NCI-H345 (cell line): ENCODE measurements around the gene USP35.
"Not testable (repeated sequence)": the region's sequence is repeated elsewhere in the genome, so short reads cannot be mapped to it uniquely, and the experiment has no call there.

Experiments
- DNase-seq: peaks from one replicate; lab custom pipeline; 2025; lab: John Stamatoyannopoulos, UW

USP35 gene

DNA sequence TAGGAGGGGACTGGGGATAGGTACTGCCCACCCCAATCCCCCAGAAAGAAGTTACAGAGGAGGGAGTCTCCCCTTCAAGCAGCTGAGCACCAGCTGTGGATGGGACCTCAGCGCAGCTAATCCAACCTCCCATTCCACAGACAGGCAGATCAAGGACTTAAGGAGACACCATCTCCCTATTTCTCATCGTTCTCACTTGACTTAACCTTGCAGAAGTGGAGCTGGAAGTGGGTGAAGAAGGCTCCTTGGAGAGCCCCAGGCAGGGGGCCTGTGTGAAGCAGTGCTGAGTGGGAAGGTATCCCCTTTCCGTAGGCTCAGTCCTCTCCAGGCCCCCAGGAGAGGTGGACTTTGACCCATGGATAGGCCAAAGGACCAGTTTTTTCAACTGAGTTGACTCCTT, 27.3 kb downstream of the USP35 start:
- no peak for DNase-seq

DNA sequence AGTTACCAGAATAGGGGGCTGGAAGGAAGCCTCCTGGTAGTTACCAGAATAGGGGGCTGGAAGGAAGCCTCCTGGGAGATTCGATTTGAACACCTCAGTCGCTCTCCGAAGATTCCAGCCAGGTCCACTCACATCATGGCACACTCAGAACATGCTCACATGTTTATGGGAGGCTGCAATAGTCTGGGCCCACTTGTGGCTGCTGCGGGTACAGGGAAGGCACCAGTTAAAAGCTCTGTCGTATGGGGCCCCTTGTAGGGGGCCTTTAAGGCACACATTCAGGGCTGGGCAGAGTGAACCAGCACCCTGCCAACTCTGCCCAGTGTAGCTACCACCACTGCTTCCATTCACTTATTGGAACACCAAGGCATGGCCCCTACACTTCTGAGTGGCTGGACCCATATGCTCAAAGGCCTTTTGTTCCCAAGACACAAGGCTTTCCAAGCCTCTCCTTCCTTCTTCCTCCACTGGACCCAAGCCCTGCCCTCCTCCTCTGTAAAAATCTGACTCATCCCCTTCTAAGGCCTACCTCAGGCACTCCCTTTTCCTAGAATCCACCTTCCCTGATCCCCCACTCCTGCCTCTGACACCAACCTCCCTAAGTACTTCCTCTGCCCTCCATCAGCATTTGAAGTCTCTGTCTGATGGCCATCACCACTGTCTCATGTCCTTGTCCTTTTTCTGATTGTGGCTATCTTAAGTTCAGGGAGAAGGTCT, 28.0 kb downstream of the USP35 start:
- no peak for DNase-seq

DNA sequence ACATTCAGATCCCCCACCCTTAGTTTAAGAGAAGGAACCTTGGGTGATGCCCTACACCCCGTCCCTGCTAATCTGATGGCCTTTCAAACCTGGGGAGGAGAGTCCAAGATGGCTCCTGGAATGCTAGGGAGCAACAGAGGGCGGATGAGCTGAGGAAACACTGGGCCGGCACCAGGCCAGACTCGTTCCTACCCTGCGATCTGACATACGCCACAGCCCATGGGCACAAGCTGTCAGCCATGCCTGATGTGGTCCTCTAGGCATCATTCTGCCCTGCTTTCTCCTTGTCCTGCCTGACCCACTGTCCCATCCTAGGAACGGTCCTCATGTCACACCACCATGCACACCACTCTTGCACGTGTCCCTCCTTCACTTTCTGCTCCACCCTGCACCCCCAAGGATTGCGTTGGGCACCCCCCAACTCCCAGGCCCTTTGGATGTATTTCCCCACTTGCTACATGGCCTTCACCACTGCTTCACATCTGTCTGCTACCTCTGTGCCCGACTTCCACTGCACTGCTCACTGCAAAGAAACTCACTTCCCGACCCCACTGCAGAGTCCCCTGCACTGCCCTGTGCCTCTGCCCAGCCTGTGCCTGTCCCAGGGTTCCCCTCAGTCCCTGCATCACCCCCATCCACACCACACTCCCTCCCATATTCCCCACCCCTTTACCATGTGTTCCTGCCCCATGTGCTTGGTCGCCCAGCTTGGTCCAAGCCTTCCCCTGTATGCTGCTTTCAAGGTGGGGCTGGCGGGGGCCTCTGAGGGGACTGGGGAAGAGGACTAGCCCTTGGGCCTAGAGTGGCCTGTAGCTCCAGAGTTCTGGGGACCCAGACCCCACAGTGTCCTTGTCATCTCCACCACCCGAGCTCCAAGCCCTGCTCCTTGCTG, 29.2 kb downstream of the USP35 start:
- DNase-seq = no peak

DNA sequence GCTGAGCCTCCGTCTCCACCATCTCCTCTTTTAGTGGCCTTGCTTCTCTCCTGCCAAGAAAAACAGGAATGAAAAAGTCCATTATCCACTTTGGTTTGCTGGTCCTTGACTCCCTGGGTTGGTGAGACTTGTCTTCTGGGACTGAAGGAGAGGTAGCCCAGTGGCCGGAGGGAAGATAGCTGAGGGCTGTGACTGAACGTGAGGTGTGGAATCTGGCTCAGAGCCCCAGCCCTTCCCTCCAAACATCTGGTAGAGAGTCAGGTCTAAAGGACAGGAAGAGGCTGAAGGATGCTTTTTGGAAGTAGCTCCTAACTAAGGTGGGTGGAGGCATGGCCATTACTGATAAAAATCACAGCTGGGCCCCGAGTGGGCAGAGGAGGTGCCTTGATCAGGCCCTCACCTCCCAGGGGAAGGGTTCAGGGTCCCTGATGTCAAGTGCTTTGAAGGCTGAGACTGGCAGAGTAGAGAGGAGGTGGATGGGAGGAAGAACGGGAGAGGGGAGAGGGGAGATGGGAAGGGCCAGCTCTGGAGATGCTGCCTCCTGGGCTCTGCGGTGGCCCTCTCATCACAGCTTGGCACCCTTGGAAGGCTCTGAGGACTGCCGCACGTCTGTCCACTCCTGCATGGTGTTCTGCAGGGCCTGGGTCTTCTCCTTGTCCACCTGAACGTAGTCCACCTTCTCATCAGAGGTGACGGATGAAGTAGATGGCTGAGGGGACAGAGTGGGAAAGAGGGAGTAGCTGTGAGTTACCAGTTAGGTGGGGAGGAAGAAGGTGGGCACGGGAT, 30.2 kb downstream of the USP35 start:
- DNase-seq = no peak

DNA sequence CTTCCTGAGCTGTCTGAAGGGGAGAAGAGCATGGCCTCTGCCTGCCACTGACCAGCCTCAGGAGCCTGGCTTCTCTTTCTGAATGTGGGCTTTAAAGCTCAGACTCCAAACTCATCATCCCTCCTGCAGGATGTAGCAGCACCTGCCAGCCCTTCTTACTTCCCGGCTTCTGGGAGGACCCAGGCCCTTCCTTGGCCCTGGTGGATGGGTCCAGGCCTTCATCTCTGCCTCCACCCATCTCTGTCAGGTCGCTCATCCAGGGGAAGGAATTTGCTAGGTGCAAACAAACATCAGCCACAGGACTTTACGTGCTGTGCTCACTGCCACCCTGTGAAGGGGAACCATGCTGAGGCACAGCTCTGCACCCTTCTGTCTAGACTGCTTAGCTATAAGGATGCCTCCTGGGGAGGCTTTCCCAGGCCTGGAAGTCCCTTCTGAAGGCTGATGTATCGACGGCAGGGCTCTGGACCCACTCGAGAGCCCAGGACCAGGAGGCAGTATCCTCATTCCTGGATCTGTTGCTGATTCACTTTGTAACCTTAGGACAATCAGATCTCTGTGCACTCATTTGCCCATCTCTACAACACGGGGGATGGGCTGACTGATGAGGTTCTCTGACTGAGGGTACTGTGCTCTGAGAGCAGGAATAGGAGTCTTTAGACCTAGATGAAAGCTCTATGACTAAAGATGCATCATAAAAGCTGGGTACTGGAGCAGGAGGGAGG, 30.9 kb downstream of the USP35 start:
- DNase-seq = no peak

DNA sequence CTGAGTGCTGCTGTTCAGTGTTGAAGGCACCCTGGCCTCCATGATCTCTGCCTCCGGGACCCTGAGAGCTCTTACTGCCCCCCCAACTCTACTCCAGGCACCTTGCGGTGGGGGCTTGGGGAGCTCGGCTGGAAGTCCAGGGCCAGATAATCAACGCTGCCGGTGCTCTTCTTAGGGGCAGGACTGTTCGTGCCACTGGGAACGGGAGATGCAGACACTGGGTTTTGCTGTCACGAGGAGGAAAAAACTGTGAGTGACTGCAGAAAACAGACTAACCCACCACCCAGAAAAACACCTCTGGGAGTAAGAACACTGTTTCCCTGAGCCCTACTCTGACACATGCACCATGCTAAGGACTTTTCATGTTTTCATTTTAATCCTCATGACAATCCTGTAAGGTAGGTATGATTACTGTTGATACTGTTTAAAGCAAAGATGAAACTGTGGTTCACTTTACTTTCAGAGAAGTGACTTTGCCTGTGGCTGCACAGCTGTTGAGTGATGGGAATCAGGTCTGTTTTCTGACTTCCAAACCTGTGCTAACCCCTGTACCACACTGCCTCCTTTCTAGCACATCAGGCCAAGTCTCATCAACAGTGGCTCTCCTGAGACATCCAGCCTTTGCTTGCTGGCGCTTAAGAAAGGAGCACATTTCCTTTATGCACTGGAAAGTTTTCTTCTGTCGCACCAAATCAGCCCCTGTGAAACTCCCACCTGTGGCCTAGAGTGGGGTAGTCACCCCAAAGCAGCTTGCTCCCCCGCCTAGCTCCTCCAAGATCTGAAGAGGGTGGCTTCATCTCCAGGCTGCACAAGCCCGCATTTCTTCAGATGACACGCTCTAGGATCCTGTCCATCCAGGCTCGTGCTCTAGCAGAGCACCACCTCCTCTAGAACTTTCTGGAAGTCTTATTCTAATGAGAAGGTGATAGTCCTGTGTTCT, 31.8 kb downstream of the USP35 start:
- DNase-seq = no peak

DNA sequence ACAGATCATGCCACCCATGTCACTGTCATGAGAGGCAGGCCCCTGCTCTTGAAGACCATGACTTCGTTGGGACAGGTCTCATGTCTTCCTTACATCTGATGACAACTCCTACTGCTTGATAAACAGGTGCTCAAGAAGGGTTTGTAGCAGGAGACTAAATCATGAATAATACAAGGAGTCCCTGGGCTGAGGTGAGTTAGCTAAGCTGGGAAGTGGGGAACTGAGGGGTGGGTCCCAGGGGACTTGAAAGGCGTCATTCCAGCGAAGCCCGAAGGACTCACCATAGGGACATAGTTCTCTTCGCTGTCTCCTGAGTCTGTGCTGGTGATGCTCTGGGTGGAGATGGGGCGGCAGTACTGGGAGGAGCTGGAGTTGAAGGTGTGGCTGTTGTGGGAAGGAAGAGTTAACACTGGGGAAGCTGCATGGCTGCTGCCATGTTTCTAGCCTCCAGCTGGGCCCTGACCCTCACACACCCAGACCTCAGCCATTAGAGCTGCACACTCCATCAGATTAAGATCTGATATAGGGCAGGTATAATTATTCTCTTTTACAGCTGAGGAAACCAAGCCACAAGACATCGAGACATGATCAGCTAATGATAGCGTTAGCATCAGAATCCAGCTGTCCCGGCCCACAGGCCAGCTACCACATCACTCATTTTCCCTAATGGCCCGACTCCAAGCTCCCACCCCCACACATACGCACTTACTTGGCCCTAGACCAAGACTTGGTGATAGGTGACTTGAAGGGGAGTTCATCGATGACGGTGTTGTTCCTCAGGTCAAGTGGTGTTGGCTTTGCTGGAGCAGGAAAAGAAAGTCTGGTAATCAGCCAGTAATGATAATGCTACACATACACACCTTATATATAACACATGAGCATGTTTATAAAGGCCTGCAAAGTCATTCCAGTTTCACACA, 32.9 kb downstream of the USP35 start:
- no peak for DNase-seq

DNA sequence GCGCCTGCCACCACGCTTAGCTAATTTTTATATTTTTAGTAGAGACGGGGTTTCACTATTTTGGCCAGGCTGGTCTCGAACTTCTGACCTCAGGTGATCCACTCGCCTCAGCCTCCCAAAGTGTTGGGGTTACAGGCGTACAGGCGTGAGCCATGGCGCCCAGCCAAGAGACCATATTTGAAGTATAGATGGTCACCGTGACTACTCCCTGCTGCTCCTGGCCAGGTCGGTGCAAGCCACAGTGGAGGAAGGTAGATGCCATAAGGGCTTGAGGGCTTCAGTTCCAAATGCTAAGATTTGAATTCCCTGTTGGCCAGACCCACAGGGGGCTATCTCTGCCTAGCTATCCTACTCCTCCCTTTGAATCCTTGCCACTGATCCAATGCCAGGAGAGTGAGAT, 34.0 kb downstream of the USP35 start:
- DNase-seq = not testable (repeated sequence)

DNA sequence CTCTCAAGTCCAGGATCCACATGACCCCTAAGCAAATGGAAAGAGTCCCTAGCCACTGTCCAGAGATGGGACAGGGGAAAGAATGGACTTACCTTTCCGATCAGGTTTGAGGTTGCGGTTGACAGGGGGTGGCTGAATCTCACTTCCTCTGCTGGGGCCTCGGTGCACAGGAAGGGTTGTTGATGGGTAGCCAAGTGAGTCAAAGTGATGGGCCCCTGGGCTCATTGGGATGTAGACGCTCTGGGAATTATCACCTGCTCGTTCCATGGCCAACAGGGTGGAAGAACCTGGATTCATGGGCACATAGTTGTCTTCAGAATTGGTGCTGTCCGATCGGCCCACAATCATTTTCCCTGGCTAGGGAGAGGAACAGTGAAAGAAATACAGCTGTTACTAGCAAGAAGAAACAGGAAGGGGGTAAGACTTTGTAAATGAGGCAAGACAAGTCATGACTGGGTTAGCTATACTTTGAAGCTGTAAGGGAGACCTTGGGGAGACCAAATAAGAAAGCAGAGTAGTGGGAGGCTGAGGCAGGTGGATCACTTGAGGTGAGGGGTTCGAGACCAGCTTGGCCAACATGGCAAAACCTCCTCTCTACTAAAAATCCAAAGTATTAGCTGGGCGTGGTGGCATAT, 34.7 kb downstream of the USP35 start:
- DNase-seq = no peak

DNA sequence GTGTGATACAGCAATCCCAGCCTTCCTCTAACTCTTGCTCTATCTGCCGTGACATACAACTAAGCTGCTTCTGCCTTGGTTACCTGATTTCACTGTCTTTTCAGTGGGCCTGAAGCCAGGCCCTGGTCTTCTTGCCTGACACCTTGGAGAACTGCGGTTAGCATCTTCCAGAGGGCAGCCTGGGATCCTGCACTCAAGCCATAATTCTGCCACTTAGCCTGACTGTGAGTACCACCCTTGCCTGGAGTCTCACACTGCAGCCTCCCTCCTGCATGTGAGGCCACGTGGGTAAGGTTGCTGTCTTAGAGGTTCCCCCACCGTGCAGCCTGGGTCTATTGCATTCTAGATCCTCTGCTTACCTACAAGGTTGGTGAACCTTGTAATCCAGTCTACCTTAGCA, 35.8 kb downstream of the USP35 start:
- DNase-seq = no peak

DNA sequence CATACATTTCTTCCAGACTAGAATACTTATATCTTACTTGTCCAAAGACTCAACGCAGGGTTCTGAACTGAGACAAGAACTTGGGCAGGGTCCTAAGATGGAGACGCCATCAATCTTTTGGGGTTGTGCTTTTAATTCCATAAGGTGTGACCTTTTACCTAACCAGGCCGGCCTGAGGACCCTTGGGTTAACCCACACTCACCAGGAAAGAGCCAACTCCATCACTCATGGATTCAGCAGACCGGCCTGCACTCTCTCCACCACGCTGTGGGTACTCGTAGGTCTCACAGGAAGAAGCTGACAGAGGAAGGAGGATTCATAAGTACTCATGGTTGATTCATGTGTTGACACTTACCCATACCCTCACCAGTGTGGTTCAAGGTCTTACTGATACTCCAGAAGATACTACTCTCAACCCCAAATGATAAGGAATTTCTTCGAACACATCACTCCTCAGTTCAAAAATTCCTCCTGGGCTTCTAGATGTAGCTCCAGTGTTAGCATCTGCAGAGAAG, 36.2 kb downstream of the USP35 start:
- DNase-seq = no peak

DNA sequence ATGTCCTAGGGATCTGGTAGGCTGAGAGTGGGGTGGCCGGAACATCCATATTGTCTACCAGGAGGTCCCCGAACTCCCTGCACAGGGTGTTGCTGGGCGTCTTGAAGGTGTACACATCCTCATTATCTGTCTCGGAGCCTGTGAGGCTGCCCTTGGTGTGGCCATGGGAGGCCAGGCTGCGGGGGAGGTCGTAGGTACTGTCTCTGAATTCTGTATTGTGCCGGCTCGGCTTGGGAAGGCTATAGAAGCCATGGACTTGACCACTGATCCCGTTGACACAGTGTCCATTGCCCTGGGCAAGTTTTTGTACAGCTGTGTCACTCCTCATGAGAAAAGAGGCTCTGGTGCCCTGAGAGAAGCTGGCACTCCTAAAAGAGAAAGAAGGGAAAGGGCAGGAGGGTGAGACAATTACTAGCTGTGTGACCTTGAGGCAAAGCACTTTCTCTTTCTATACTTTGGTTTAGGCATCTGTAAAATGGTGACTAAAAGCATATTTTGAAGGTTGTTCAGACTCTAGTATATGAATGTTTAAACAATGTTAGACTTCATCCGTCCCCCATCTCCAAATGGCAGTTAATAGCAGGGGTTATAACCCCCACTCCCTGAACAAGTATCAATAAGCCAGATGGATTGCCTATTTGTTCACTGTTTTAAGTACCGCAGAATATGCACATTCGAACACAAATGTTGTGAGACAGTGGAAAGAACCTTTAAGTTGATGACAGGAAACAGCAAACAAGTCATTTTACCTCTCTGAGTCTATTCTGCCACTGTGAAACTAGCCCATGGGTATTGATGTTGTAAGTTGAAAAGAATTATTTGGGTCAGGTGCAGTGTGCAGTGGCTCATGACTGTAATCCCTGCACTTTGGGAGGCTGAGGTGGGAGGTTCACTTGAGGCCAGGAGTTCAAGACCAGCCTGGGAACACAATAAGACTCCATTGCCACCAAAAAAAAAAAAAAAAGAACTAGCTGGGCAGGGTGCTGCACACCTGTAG, 38.3 kb downstream of the USP35 start:
- no peak for DNase-seq

DNA sequence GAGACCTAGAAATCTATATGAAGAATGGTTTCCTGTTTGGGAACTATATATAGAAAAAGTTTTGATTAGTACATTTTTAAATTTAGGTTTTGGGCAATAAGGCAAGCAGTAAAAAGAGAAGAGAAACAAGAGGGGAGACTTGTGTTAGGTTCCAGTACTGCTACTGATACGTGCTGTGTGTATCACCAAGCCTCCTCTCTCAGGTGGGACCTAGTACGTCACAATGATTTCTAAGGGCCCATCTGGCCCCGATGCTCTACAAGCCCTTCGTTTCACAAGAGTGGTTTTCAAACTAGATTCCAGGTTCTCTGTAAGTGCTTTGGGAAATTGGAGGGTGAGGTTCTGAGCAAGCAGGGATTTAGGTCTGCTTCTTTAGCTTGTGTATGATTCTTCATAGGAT, 39.2 kb downstream of the USP35 start:
- DNase-seq = no peak

DNA sequence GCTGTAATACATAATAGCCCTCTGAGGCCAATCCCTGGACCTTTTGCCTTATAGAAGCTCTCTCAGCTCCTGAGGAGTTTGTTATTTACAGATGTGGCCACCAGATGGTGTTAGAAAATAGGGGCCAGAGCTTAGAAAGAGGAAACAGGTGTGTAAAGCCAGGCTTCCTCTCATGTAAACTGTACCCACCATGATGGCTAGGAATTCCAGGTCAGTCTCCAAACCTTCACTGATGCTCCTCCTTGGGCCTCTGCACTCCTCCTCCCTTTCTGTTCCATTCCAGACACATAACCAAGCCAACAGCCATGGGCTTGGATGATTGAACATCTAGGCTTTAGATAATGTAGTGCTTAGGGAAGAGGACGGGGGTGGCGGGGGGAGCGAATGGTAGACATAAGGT, 39.7 kb downstream of the USP35 start:
- peak; percentile 72 for DNase-seq

DNA sequence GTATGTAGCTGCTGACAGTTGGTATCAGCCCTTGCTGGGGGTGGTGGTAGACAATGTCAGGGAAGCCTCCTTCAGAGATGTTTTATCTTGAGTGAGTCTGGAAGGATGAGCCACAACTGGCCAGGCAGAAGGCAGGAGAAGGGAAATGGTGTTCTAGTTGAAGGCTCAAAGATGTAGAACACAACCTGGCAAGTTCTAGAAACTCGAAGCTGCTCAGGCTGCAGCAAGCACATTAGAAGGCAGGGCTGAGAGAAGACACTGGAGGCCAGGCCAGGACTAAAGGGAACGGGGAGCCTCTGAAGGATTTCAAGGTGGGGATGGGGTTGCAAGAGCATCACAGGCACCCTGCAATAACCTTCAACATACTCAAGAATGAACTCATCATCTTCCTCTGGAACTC, 40.4 kb downstream of the USP35 start:
- DNase-seq = no peak

DNA sequence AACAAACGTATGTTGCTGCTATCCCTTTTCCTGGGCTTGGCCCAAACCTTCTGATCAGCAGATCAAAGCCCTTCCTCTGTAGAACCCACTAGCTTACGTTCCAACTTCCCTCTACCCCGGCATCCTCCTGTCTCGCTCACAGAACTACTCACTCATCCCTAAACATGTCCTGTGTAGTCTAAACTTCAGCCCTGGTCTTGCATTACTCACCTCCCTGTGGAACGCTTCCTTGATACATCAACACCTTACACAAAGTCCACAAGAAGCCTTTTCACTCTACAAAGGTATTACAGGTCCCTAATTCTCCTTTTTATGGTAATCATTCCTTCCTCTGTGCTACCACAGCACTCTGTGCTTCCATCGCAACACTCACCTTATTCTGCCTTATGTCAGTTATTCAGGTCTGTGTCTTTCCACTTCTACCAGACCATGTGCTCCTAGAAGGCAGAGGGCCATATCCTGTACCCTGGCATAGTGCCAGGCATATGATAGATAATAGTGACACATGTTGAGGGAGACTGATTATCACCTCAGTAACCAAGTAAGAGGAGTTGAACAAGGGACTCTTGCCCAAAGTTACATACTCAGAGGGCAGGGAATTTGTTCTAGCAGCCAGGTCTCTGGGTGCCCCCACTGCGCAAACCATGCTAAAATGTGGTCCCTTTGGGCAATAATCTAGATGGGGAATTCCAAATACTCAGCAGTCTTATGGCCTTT, 41.6 kb downstream of the USP35 start:
- DNase-seq = peak; percentile 18

DNA sequence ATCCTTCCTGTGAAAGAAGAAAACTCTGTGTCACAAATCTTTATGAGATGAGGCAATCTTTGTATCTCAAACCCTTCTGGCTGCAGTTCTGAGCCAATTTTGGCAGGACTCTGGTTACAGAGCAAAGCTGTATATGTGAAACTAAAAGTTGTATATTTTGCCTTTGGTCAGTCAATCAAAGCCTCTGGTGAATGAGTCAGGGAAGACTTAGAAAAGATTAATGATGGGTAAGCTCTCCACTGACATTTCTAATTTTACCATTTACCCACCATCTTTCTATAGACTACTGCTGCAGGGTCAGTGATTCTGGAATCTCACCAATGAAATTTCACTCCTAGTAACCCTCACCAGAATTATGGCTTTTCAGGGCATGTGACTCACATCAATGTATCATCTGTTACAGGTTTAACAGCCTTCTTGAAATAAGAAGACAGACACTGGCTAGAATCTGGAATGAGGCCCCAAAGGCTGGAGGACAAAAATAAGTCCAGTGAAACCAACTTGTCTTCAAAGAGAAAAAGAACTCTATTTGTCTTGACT, 43.3 kb downstream of the USP35 start:
- DNase-seq = no peak
